Esophagus muscularis mucosa (tissue), 4 donors: ENCODE data around the gene C6orf89. TPM values are rescaled to one million over a fixed set of nuclear protein-coding genes. Genes with fewer than 3 reads are reported as not detected.

Experiments
- DNase-seq: peaks from one replicate; pipeline ENCODE4 v3.0.0-alpha.2; 2017; ENCODE audit errors: extremely low spot score
- H3K27ac ChIP-seq, 4 donors: fragments of 200-600 bp; sonication (generic); replicated peaks in 1 of 4; 1 replicate in 3 of 4; 2 replicates in 1 of 4; pipeline ENCODE4 v1.5.1; 2016 to 2019; ENCODE audit warnings: mild to moderate bottlenecking in 1 of 4
- H3K27me3 ChIP-seq, 4 donors: fragments of 200-600 bp; sonication (generic); one replicate each; pipeline versions ENCODE4 v1.5.1 to v1.6.0; 2016 to 2019
- H3K36me3 ChIP-seq, 4 donors: fragments of 200-600 bp; sonication (generic); one replicate each; pipeline ENCODE4 v1.5.1; 2016 to 2019
- H3K4me1 ChIP-seq, 4 donors: fragments of 200-600 bp; sonication (generic); one replicate each; pipeline ENCODE4 v1.5.1; 2016 to 2019
- H3K4me3 ChIP-seq, 4 donors: fragments of 200-600 bp; sonication (generic); 1 replicate in 2 of 4; 2 replicates in 2 of 4; pipeline ENCODE4 v1.5.1; 2016 to 2019; ENCODE audit warnings: mild to moderate bottlenecking in 4 of 4, moderate library complexity in 1 of 4
- H3K9me3 ChIP-seq, 4 donors: fragments of 200-600 bp; sonication (generic); 1 replicate in 3 of 4; 2 replicates in 1 of 4; pipeline ENCODE4 v1.5.1; 2016 to 2019
- CTCF ChIP-seq, 3 experiments: fragments of 200-600 bp in 2 of 3; fragments of 450-650 bp in 1 of 3; sonication (generic) in 2 of 3; IDR thresholded peaks; one replicate each; pipeline ENCODE4 v1.5.1; 2017 to 2019; ENCODE audit warnings: antibody characterized with exemption in 3 of 3, mild to moderate bottlenecking in 2 of 3, moderate library complexity in 1 of 3
- EP300 ChIP-seq: sonication (generic); formaldehyde crosslinking; IDR thresholded peaks from one replicate; pipeline ENCODE4 v1.6.1; 2017; ENCODE audit warnings: antibody characterized with exemption
- POLR2A ChIP-seq: fragments of 450-650 bp; IDR thresholded peaks from one replicate; pipeline ENCODE4 v1.6.1; 2017; ENCODE audit warnings: antibody characterized with exemption, moderate library complexity, mild to moderate bottlenecking, low read depth
- POLR2AphosphoS5 ChIP-seq, 2 donors: sonication (generic); formaldehyde crosslinking; IDR thresholded peaks; one replicate each; pipeline ENCODE4 v1.6.1; 2017; ENCODE audit warnings: antibody characterized with exemption in 2 of 2
- WGBS: methylation state at CpG from one replicate; pipeline ENCODE4 v1.1.5; 2018; 5-methylcytosine and 5-hydroxymethylcytosine counted together
- intact Hi-C: fragments of 100-400 bp; cut with DNase I; formaldehyde crosslinking; loops from one replicate; pipeline ENCODE4 v1.15.1; 2023
- total RNA-seq, 4 donors: library from RNA; depleted of rRNA; stranded (reverse); fragments of >200 nt; gene quantifications; one replicate each; pipeline versions ENCODE4 v1.1.0 to v1.2.1, GENCODE V29; 2016

The C6orf89 gene
- 10 to 100 TPM; 56.5 to 66.2 (median 59.0) TPM for total RNA-seq

- WGBS = 3% methylated on average over 36 of the region's 48 CpGs
- TF ChIP-seq POLR2AphosphoS5 (IDR thresholded peaks at IDR 0.05) (peak; percentile 94 to 95), POLR2A (peak; percentile 78), CTCF (IDR thresholded peaks at IDR 0.05) (peak; percentile 88 to 97 (median 90)), EP300 (no peak)
- DNase-seq = peak; percentile 99
- peak within 1 kb of the TSS; percentile 71 to 88 (median 82) for H3K4me3 ChIP-seq
- H3K27me3 ChIP-seq = no peaks in the 10 kb centered on the region
- peak within 1 kb of the TSS; percentile 86 to 89 (median 88) for H3K27ac ChIP-seq
- H3K36me3 ChIP-seq = no peaks in the 10 kb centered on the region
- H3K4me1 ChIP-seq = peaks cover 18 to 40% (median 36%) of the 10 kb centered on the region in 4 donors
- intact Hi-C loops = loop anchor here (5.0 to 10.0 kb wide), 3 partner anchors 97 to 329 kb away; no protein-coding TSS in a partner anchor
- H3K9me3 ChIP-seq = no peaks in the 10 kb centered on the region
These were observed at the start of gene C6orf89 for GRCh38 chr6:36885461-36886401. C6orf89 (plus strand) TSS chr6:36885952; CDS start chr6:36899445, 13,493 bp downstream.

- no peaks in the 10 kb centered on the region for H3K36me3 ChIP-seq
- intact Hi-C loops = no loop called here
- H3K9me3 ChIP-seq = no peaks in the 10 kb centered on the region
- peaks cover 0 to 25% (median 0%) of the 10 kb centered on the region in 4 donors for H3K27me3 ChIP-seq
- TF ChIP-seq EP300 = no peak
- TF ChIP-seq POLR2A = no peak
- TF ChIP-seq POLR2AphosphoS5 (IDR thresholded peaks at IDR 0.05) = no peak
- WGBS = 92% methylated on average over 3 of the region's 3 CpGs
- H3K4me3 ChIP-seq = no peak overlapping the region
- H3K4me1 ChIP-seq = peaks cover 24 to 29% (median 28%) of the 10 kb centered on the region in 4 donors
- H3K27ac ChIP-seq = no peak overlapping the region
- DNase-seq = no peak
These were observed 49.4 kb upstream of the C6orf89 start for GRCh38 chr6:36836111-36837021.

DNA sequence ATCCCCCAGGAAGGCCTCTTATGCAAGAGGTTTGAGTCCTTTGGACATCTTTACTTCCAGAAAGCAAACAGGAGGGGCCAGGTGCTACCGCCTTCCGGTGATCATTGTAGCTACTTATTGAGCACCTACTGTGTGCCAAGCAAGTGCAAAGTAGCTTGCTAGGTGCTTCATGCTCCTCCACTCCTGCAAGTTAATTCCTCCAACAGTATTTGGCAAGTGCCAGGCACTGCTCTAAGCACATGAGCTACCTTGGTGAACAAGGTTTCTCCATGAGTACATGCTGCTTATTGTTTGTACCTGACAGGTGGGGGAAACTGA, 48.8 kb upstream of the C6orf89 start:
- Histone ChIP-seq H3K36me3 (no peaks in the 10 kb centered on the region), H3K4me1 (peaks cover 24 to 33% (median 31%) of the 10 kb centered on the region in 4 donors), H3K9me3 (no peaks in the 10 kb centered on the region), H3K4me3 (no peak overlapping the region), H3K27me3 (peaks cover 0 to 25% (median 0%) of the 10 kb centered on the region in 4 donors), H3K27ac (no peak overlapping the region)
- TF ChIP-seq POLR2A = no peak
- TF ChIP-seq POLR2AphosphoS5 (IDR thresholded peaks at IDR 0.05) = no peak
- intact Hi-C loops = no loop called here
- no peak for DNase-seq
- WGBS = 100% methylated on average over 1 of the region's 2 CpGs

- H3K9me3 ChIP-seq = no peaks in the 10 kb centered on the region
- intact Hi-C loops = no loop called here
- WGBS = 95% methylated on average over 6 of the region's 6 CpGs
- peaks cover 24 to 33% (median 31%) of the 10 kb centered on the region in 4 donors for H3K4me1 ChIP-seq
- no peak overlapping the region for H3K4me3 ChIP-seq
- DNase-seq = no peak
- H3K36me3 ChIP-seq = no peaks in the 10 kb centered on the region
- H3K27me3 ChIP-seq = peaks cover 0 to 25% (median 0%) of the 10 kb centered on the region in 4 donors
- H3K27ac ChIP-seq = no peak overlapping the region
- no peak for TF ChIP-seq CTCF (IDR thresholded peaks at IDR 0.05)
- no peak for TF ChIP-seq POLR2A
- no peak for TF ChIP-seq EP300
- TF ChIP-seq POLR2AphosphoS5 (IDR thresholded peaks at IDR 0.05) = no peak
These were observed 48.1 kb upstream of the C6orf89 start for GRCh38 chr6:36837686-36838085.

- TF ChIP-seq EP300 (no peak), CTCF (IDR thresholded peaks at IDR 0.05) (no peak), POLR2A (no peak), POLR2AphosphoS5 (IDR thresholded peaks at IDR 0.05) (no peak)
- Histone ChIP-seq H3K36me3 (no peaks in the 10 kb centered on the region), H3K27me3 (peaks cover 0 to 25% (median 0%) of the 10 kb centered on the region in 4 donors), H3K9me3 (no peaks in the 10 kb centered on the region), H3K27ac (peak within 1 kb of the TSS in 2 of 4 donors; percentile 55 to 61), H3K4me3 (peak within 1 kb of the TSS; percentile 58 to 67 (median 62)), H3K4me1 (peaks cover 24 to 33% (median 31%) of the 10 kb centered on the region in 4 donors)
- WGBS = 13% methylated on average over 22 of the region's 57 CpGs
- DNase-seq = no peak
- intact Hi-C loops = no loop called here
These were observed 46.6 kb upstream of the C6orf89 start, which contains the start of gene CPNE5 for GRCh38 chr6:36838896-36839748. CPNE5 (minus strand) TSS chr6:36839444; CDS start chr6:36839377, 67 bp downstream.
